ENCODE results near the gene ANKS6. TPM values are rescaled to one million over a fixed set of nuclear protein-coding genes. Genes with fewer than 3 reads are reported as not detected.
A peak's percentile ranks its signal among the peaks of the same experiment; 100 is the strongest.

ANKS6 gene
- total and polyA plus RNA-seq, 9 of the 15 experiments (the other 6 are each of a cell fraction or from before 2014, with no cell fraction given), result 9.9 to 74.5 (median 36.9) TPM

GRCh38 chr9:98796364-98797101 lies at the start of gene ANKS6 (continued):
- TF ChIP-seq ZNF146 (CRISPR knock-in tag; IDR thresholded peaks at IDR 0.05; ENCODE audit: unreplicated experiment), result no peak
- TF ChIP-seq RAD51 (IDR thresholded peaks at IDR 0.05; ENCODE audit: borderline replicate concordance, low read depth), result no peak
- peak; percentile 98 for TF ChIP-seq ZNF766 (CRISPR knock-in tag; conservative IDR thresholded peaks at IDR 0.05)
- peak; percentile 51 for TF ChIP-seq TAF1 (IDR thresholded peaks at IDR 0.05; ENCODE audit: control insufficient read depth, extremely low read depth, insufficient read depth, low read length, severe bottlenecking)
- TF ChIP-seq ZNF609 (CRISPR knock-in tag; IDR thresholded peaks at IDR 0.05; ENCODE audit: borderline replicate concordance), result no peak
- TF ChIP-seq RCOR1 (IDR thresholded peaks at IDR 0.05; ENCODE audit: borderline replicate concordance in 1 of 2, low read depth in 2 of 2, low read length in 2 of 2), result 0 out of 4 replicates have a peak, but pooled peaks of 1 of the 2 experiments have one; percentile 16
- TF ChIP-seq, protein P1, sequence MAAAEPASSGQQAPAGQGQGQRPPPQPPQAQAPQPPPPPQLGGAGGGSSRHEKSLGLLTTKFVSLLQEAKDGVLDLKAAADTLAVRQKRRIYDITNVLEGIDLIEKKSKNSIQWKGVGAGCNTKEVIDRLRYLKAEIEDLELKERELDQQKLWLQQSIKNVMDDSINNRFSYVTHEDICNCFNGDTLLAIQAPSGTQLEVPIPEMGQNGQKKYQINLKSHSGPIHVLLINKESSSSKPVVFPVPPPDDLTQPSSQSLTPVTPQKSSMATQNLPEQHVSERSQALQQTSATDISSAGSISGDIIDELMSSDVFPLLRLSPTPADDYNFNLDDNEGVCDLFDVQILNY (CRISPR knock-in tag; IDR thresholded peaks at IDR 0.05), result no peak
- TF ChIP-seq KLF16 (IDR thresholded peaks at IDR 0.05), result no peak
- no peak for TF ChIP-seq E2F8 (IDR thresholded peaks at IDR 0.05; ENCODE audit: low read depth, partially characterized antibody)
- TF ChIP-seq LEF1 (IDR thresholded peaks at IDR 0.05), result no peak
- no peak for TF ChIP-seq GATA2 (CRISPR knock-in tag; IDR thresholded peaks at IDR 0.05)
- TF ChIP-seq HNRNPLL (IDR thresholded peaks at IDR 0.05; ENCODE audit: low read depth, low read length, poor library complexity, severe bottlenecking), result no peak
- 0 out of 4 replicates have a peak, but pooled peaks of 1 of the 2 experiments have one; percentile 23 for TF ChIP-seq FOXA3 (CRISPR knock-in tag; conservative IDR thresholded peaks at IDR 0.05 in 1 of 2, IDR thresholded peaks at IDR 0.05 in 1 of 2)
- TF ChIP-seq, protein P2, sequence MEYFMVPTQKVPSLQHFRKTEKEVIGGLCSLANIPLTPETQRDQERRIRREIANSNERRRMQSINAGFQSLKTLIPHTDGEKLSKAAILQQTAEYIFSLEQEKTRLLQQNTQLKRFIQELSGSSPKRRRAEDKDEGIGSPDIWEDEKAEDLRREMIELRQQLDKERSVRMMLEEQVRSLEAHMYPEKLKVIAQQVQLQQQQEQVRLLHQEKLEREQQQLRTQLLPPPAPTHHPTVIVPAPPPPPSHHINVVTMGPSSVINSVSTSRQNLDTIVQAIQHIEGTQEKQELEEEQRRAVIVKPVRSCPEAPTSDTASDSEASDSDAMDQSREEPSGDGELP (CRISPR knock-in tag; IDR thresholded peaks at IDR 0.05; ENCODE audit: borderline replicate concordance), result no peak
- TF ChIP-seq MTA1 (IDR thresholded peaks at IDR 0.05; ENCODE audit: borderline replicate concordance), result no peak
- no peak for TF ChIP-seq ZKSCAN3 (CRISPR knock-in tag; IDR thresholded peaks at IDR 0.05)
- no peak for TF ChIP-seq ZNF140 (CRISPR knock-in tag; IDR thresholded peaks at IDR 0.05)
- TF ChIP-seq ZNF830 (CRISPR knock-in tag; IDR thresholded peaks at IDR 0.05), result no peak

All from K562 (cell line).